22Rv1 (cell line): ENCODE data around the gene PGBD1.

Experiments
- ZFX ChIP-seq: fragments of 450-650 bp; IDR thresholded peaks from 2 replicates; pipeline ENCODE4 v1.6.1; 2017; ENCODE audit warnings: antibody characterized with exemption, borderline replicate concordance
- TF ChIP-seq, protein P1 (sequence below): fragments of 450-650 bp; IDR thresholded peaks from 2 replicates; pipeline ENCODE4 v1.5.1; 2017; ENCODE audit warnings: mild to moderate bottlenecking

- TF ChIP-seq ZFX = no peak
- TF ChIP-seq, protein P1, sequence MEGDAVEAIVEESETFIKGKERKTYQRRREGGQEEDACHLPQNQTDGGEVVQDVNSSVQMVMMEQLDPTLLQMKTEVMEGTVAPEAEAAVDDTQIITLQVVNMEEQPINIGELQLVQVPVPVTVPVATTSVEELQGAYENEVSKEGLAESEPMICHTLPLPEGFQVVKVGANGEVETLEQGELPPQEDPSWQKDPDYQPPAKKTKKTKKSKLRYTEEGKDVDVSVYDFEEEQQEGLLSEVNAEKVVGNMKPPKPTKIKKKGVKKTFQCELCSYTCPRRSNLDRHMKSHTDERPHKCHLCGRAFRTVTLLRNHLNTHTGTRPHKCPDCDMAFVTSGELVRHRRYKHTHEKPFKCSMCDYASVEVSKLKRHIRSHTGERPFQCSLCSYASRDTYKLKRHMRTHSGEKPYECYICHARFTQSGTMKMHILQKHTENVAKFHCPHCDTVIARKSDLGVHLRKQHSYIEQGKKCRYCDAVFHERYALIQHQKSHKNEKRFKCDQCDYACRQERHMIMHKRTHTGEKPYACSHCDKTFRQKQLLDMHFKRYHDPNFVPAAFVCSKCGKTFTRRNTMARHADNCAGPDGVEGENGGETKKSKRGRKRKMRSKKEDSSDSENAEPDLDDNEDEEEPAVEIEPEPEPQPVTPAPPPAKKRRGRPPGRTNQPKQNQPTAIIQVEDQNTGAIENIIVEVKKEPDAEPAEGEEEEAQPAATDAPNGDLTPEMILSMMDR = no peak
These were observed 59.1 kb downstream of the PGBD1 start for GRCh38 chr6:28340310-28341095.
